ENCODE measurements around the gene ERCC2. TPM values are rescaled to one million over a fixed set of nuclear protein-coding genes. Genes with fewer than 3 reads are reported as not detected.
A peak's percentile ranks its signal among the peaks of the same experiment; 100 is the strongest.

Gene ERCC2
- total RNA-seq, 1 experiment from 2014 or later, result 27.8 TPM

DNA sequence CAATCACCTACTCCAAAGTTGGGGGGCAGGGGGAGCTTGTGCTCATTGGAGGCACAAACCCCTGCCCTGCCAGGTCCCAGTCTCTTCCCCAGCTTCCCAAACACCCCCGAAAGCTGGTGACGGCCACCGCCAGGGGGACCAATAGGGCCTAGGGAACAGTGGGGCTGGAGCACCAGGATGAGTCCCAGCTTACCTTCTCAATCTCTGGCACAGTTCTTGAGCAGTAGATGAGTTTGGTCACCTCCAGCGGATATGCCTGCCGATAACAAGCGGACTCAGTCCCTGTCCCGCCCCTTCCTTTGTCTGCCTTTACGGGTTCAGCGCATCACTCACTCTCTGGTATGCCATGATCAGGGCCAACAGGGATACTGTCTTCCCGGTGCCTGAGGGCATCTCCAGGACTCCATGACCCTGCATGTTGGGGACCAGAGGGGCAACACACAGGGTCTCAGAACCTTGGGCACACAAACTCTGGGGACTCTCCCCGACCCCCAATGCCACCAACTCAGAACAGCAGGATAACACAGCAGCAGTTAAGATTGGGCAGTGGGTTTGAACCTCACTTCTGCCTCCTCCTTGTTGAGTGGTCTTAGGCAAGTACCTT, 1.5 kb downstream of the ERCC2 start:
- Mint-ChIP-seq H3K9me3 (ENCODE audit: unreplicated experiment) (no peaks in the 10 kb centered on the region), H3K4me1 (ENCODE audit: insufficient read depth, unreplicated experiment) (peaks cover 4% of the 10 kb centered on the region), H3K4me3 (ENCODE audit: unreplicated experiment) (peak overlapping the region; percentile 54), H3K27ac (ENCODE audit: low read depth, unreplicated experiment) (no peak overlapping the region), H3K36me3 (ENCODE audit: insufficient read depth, unreplicated experiment) (peaks cover 12% of the 10 kb centered on the region), H3K27me3 (ENCODE audit: insufficient read depth, unreplicated experiment) (no peaks in the 10 kb centered on the region)
- TF ChIP-seq, protein P1, sequence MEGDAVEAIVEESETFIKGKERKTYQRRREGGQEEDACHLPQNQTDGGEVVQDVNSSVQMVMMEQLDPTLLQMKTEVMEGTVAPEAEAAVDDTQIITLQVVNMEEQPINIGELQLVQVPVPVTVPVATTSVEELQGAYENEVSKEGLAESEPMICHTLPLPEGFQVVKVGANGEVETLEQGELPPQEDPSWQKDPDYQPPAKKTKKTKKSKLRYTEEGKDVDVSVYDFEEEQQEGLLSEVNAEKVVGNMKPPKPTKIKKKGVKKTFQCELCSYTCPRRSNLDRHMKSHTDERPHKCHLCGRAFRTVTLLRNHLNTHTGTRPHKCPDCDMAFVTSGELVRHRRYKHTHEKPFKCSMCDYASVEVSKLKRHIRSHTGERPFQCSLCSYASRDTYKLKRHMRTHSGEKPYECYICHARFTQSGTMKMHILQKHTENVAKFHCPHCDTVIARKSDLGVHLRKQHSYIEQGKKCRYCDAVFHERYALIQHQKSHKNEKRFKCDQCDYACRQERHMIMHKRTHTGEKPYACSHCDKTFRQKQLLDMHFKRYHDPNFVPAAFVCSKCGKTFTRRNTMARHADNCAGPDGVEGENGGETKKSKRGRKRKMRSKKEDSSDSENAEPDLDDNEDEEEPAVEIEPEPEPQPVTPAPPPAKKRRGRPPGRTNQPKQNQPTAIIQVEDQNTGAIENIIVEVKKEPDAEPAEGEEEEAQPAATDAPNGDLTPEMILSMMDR (IDR thresholded peaks at IDR 0.05; ENCODE audit: unreplicated experiment), result no peak
- intact Hi-C loops (cut with micrococcal nuclease), result no loop called here
- ChIA-PET POLR2A (interaction anchor here (0.6 to 1.7 kb wide), 5 partner anchors 10 to 277 kb away, joined by 3 to 7 read pairs (median 3); no protein-coding TSS in a partner anchor), CTCF (interaction anchor here (0.6 to 1.1 kb wide), 4 partner anchors 16 to 116 kb away, joined by 3 to 6 read pairs (median 4); no protein-coding TSS in a partner anchor)
- BruUV-seq (replicated peaks), result TSS peak; percentile 7
- no peak for DNase-seq (ENCODE audit: unreplicated experiment)

DNA sequence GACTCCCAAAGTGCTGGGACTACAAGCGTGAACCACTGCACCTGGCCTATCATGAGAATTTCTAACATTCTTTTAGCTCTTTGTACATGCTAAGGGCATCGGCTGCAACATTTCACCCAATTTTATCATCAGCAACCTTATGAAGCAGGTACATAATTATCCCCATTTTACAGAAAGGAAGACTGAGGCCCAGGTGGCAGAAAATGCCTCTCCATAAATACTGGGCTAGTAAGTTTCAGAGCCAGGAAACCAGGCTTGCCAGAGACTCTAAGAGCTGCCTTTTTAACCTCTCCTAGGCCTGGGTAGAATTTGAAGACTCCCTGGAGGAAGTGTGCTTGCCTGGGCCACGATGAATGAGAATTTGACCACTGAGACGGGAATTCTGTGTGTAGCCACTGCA, 2.2 kb downstream of the ERCC2 start:
- peaks cover 18% of the 10 kb centered on the region for H3K36me3 Mint-ChIP-seq (ENCODE audit: insufficient read depth, unreplicated experiment)
- no peaks in the 10 kb centered on the region for H3K27me3 Mint-ChIP-seq (ENCODE audit: insufficient read depth, unreplicated experiment)
- BruUV-seq (replicated peaks), result no TSS peak
- H3K27ac Mint-ChIP-seq (ENCODE audit: low read depth, unreplicated experiment), result no peak overlapping the region
- intact Hi-C loops (cut with micrococcal nuclease), result no loop called here
- no peaks in the 10 kb centered on the region for H3K9me3 Mint-ChIP-seq (ENCODE audit: unreplicated experiment)
- no peak overlapping the region for H3K4me3 Mint-ChIP-seq (ENCODE audit: unreplicated experiment)
- POLR2A ChIA-PET, result interaction anchor here (0.7 to 1.7 kb wide), 5 partner anchors 10 to 277 kb away, joined by 3 to 7 read pairs (median 3); no protein-coding TSS in a partner anchor
- DNase-seq (ENCODE audit: unreplicated experiment), result no peak
- CTCF ChIA-PET, result interaction anchor here (0.8 to 1.1 kb wide), 2 partner anchors 15 to 34 kb away, joined by 5 to 6 read pairs; no protein-coding TSS in a partner anchor
- TF ChIP-seq, protein P1 (IDR thresholded peaks at IDR 0.05; ENCODE audit: unreplicated experiment), result no peak
- H3K4me1 Mint-ChIP-seq (ENCODE audit: insufficient read depth, unreplicated experiment), result peaks cover 4% of the 10 kb centered on the region

DNA sequence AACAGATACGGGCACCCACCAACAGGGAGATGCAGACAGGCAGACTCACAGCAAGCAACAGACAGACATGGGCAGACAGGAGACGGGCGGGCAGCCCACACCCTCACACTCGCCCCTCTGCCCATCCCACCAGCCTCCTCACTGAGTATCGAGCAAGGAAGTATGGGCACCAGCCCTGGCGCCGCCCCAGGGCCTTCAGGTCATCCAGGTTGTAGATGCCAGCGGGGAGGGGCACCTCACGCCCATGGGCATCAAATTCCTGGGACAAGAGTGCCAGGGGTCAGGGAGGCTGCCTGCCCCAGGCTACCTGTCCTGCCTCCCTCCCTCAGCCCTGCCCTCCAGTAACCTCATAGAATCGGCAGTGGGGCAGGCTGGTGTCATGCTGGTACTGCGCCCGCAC, 5.7 kb downstream of the ERCC2 start:
- Mint-ChIP-seq H3K4me3 (ENCODE audit: unreplicated experiment) (no peak overlapping the region), H3K27me3 (ENCODE audit: insufficient read depth, unreplicated experiment) (no peaks in the 10 kb centered on the region), H3K4me1 (ENCODE audit: insufficient read depth, unreplicated experiment) (peaks cover 4% of the 10 kb centered on the region), H3K27ac (ENCODE audit: low read depth, unreplicated experiment) (no peak overlapping the region), H3K36me3 (ENCODE audit: insufficient read depth, unreplicated experiment) (peaks cover 25% of the 10 kb centered on the region), H3K9me3 (ENCODE audit: unreplicated experiment) (no peaks in the 10 kb centered on the region)
- intact Hi-C loops (cut with micrococcal nuclease), result no loop called here
- no peak for DNase-seq (ENCODE audit: unreplicated experiment)
- TF ChIP-seq, protein P1 (IDR thresholded peaks at IDR 0.05; ENCODE audit: unreplicated experiment), result no peak
- POLR2A ChIA-PET, result no interaction called here
- CTCF ChIA-PET, result no interaction called here
- no TSS peak for BruUV-seq (replicated peaks)

DNA sequence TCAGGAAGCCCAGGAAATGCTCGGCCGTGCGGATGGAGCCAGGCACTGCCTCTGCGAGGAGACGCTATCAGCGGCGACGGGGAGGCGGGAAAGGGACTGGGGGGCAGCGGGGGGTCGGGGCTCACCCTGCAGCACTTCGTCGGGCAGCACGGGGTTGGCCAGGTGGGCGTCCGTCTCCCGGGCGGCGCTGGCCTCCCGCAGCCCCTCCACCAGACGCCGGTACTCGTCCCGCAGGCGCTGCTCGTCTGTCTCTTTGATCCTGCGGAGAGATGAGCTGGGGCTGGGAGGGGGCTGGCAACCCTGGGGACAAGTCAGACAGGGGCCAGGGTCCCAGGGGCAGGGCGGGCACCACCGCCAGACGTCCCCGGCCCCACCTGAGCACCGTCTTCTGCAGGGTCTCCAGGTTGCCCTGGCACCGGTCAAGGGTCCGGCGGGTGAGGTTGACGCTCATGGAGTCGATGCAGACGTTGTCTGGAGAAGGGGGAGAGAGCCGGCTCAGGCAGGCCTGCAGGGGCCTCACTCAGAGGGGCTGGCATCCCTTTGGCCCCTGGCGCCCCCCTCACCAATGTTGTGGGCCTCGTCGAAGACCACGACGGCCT, 6.4 kb downstream of the ERCC2 start:
- Mint-ChIP-seq H3K36me3 (ENCODE audit: insufficient read depth, unreplicated experiment) (peaks cover 26% of the 10 kb centered on the region), H3K27ac (ENCODE audit: low read depth, unreplicated experiment) (no peak overlapping the region), H3K4me1 (ENCODE audit: insufficient read depth, unreplicated experiment) (peaks cover 2% of the 10 kb centered on the region), H3K27me3 (ENCODE audit: insufficient read depth, unreplicated experiment) (no peaks in the 10 kb centered on the region), H3K9me3 (ENCODE audit: unreplicated experiment) (no peaks in the 10 kb centered on the region), H3K4me3 (ENCODE audit: unreplicated experiment) (no peak overlapping the region)
- TF ChIP-seq, protein P1 (IDR thresholded peaks at IDR 0.05; ENCODE audit: unreplicated experiment), result no peak
- ChIA-PET POLR2A (no interaction called here), CTCF (no interaction called here)
- no peak for DNase-seq (ENCODE audit: unreplicated experiment)
- intact Hi-C loops (cut with micrococcal nuclease), result no loop called here
- BruUV-seq (replicated peaks), result no TSS peak

Data from MCF 10A (cell line).